HUES48 (cell line): ENCODE results near the gene SLC25A21.

Source experiments
- H3K27ac ChIP-seq: one replicate; pipeline ENCODE4 v1.7.0; 2013; ENCODE audit warnings: low read depth, low read length, inconsistent platforms
- H3K27me3 ChIP-seq: 2 replicates; pipeline ENCODE4 v1.6.1; 2013; ENCODE audit warnings: mild to moderate bottlenecking, low read length; ENCODE audit not compliant: control insufficient read depth, insufficient read depth
- H3K36me3 ChIP-seq: 2 replicates; pipeline ENCODE4 v1.6.1; 2013; ENCODE audit warnings: low read length; ENCODE audit not compliant: control insufficient read depth, insufficient read depth
- H3K4me1 ChIP-seq: 2 replicates; pipeline ENCODE4 v1.6.1; 2013; ENCODE audit warnings: mild to moderate bottlenecking, low read length; ENCODE audit not compliant: control insufficient read depth, insufficient read depth
- H3K4me3 ChIP-seq: 2 replicates; pipeline ENCODE4 v1.5.1; 2013; ENCODE audit warnings: mild to moderate bottlenecking, low read depth, low read length
- H3K9ac ChIP-seq: 2 replicates; pipeline ENCODE4 v1.6.1; 2013; ENCODE audit warnings: mild to moderate bottlenecking, low read depth, low read length, moderate library complexity
- H3K9me3 ChIP-seq: 2 replicates; pipeline ENCODE4 v1.6.1; 2013; ENCODE audit warnings: low read length; ENCODE audit not compliant: control insufficient read depth, insufficient read depth

Gene SLC25A21

GRCh38 chr14:36797634-36798033 is 374.8 kb downstream of the SLC25A21 start:
- Histone ChIP-seq H3K9me3 (no peaks in the 10 kb centered on the region), H3K27ac (no peak overlapping the region), H3K9ac (no peak overlapping the region), H3K27me3 (no peaks in the 10 kb centered on the region), H3K36me3 (no peaks in the 10 kb centered on the region), H3K4me1 (no peaks in the 10 kb centered on the region), H3K4me3 (no peak overlapping the region)

- H3K9me3 ChIP-seq: no peaks in the 10 kb centered on the region
- H3K4me1 ChIP-seq: no peaks in the 10 kb centered on the region
- no peaks in the 10 kb centered on the region for H3K27me3 ChIP-seq
- no peaks in the 10 kb centered on the region for H3K36me3 ChIP-seq
- H3K27ac ChIP-seq: no peak overlapping the region
- H3K9ac ChIP-seq: no peak overlapping the region
- no peak overlapping the region for H3K4me3 ChIP-seq
Measured at GRCh38 chr14:36791402-36791801, 381.0 kb downstream of the SLC25A21 start.

DNA sequence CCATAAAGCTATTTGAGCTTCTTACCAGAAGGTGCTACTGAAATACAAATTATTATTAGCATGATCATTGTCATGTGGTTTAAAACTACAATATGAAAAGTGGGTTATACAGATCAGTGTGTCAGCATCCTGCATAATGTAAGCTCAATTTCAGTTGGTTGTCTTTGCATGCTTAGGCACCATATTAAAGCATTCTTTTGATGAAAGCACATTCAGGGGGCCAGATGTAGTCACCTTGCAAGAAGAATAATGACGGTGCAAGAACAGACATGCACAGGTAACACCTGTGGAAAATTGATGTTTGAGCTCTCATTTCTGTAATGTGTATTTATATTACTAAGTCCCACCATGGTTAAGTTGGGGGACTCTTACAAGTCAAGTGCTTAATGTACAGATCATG is 386.9 kb downstream of the SLC25A21 start:
- H3K9ac ChIP-seq: no peak overlapping the region
- no peak overlapping the region for H3K27ac ChIP-seq
- no peaks in the 10 kb centered on the region for H3K36me3 ChIP-seq
- H3K9me3 ChIP-seq: peaks cover 5% of the 10 kb centered on the region; the same call in 1 of the 2 replicates
- H3K4me3 ChIP-seq: no peak overlapping the region
- no peaks in the 10 kb centered on the region for H3K4me1 ChIP-seq
- H3K27me3 ChIP-seq: no peaks in the 10 kb centered on the region

DNA sequence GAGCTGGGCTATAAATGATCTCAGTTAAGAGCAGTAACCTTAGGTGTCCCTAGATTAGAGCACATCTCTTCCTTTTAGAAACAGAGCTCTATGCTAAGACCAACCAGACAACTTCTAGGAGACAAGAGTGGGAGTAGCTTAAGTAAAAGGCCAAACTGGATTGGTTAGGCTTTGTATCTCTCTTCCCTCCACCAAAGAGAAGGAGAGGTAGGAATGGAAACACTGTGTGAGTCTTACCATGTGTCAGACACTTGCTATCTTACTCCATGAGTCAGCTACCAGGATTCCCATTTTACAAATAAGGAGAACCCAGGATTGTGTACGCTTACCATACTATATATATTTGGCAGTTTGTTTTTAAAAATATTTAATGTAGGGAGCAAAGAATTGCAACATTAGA is 387.9 kb downstream of the SLC25A21 start:
- H3K9ac ChIP-seq: no peak overlapping the region
- H3K9me3 ChIP-seq: peaks cover 5% of the 10 kb centered on the region; the same call in 1 of the 2 replicates
- no peak overlapping the region for H3K27ac ChIP-seq
- no peaks in the 10 kb centered on the region for H3K27me3 ChIP-seq
- H3K4me3 ChIP-seq: no peak overlapping the region
- H3K4me1 ChIP-seq: no peaks in the 10 kb centered on the region
- no peaks in the 10 kb centered on the region for H3K36me3 ChIP-seq

- H3K9ac ChIP-seq: no peak overlapping the region
- no peaks in the 10 kb centered on the region for H3K36me3 ChIP-seq
- no peak overlapping the region for H3K27ac ChIP-seq
- no peak overlapping the region for H3K4me3 ChIP-seq
- no peaks in the 10 kb centered on the region for H3K4me1 ChIP-seq
- peaks cover 5% of the 10 kb centered on the region; the same call in 1 of the 2 replicates for H3K9me3 ChIP-seq
- H3K27me3 ChIP-seq: no peaks in the 10 kb centered on the region
Measured at GRCh38 chr14:36781897-36782296, 390.5 kb downstream of the SLC25A21 start.

DNA sequence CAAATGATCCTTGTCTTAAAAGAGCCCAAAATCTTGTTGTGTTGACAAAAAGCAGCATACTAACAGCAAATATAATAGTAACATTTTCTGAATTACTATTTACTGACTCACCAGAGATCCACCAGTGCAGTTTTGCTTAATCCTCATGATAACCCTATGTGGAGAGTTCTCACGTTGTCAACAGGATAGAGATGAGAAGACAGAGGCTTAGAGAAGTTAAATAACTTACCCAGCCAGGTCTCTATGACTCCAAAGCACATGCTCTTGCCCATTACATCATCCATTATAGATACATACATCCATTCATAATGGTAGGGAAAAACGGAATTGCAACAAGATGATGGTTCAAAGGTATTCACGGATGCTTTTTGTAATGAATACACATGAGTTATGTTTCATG is 398.8 kb downstream of the SLC25A21 start:
- Histone ChIP-seq H3K27ac (no peak overlapping the region), H3K36me3 (no peaks in the 10 kb centered on the region), H3K4me3 (no peak overlapping the region), H3K9ac (no peak overlapping the region), H3K9me3 (no peaks in the 10 kb centered on the region), H3K4me1 (0 out of 2 replicates have a peak, but pooled peaks cover 4% of the 10 kb centered on the region), H3K27me3 (no peaks in the 10 kb centered on the region)

DNA sequence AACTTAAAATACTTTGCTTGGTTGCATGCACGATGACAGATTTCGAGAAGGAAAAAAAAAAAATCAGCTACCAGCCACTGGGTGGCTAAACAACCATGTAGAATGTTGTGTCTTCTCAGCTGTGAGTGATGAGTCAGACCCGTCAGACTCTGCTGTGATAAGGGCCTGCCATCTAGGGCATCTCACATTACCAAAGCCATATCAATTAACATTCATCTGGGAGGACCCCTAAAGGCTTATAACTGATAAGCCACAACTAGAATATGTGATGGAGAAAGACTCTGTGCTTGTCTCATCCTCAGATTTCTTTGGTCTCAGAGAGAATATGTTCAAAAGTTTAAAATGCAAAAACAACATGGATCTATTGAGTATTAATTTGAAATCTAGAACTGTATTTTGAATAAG is 399.3 kb downstream of the SLC25A21 start:
- no peak overlapping the region for H3K4me3 ChIP-seq
- H3K36me3 ChIP-seq: no peaks in the 10 kb centered on the region
- no peaks in the 10 kb centered on the region for H3K27me3 ChIP-seq
- 0 out of 2 replicates have a peak, but pooled peaks cover 4% of the 10 kb centered on the region for H3K4me1 ChIP-seq
- H3K9me3 ChIP-seq: no peaks in the 10 kb centered on the region
- H3K9ac ChIP-seq: no peak overlapping the region
- H3K27ac ChIP-seq: no peak overlapping the region

GRCh38 chr14:36771028-36771640 is 401.3 kb downstream of the SLC25A21 start:
- H3K36me3 ChIP-seq: no peaks in the 10 kb centered on the region
- no peak overlapping the region for H3K27ac ChIP-seq
- H3K4me1 ChIP-seq: peaks cover 15% of the 10 kb centered on the region
- no peak overlapping the region for H3K9ac ChIP-seq
- H3K4me3 ChIP-seq: no peak overlapping the region
- H3K27me3 ChIP-seq: no peaks in the 10 kb centered on the region
- H3K9me3 ChIP-seq: no peaks in the 10 kb centered on the region

DNA sequence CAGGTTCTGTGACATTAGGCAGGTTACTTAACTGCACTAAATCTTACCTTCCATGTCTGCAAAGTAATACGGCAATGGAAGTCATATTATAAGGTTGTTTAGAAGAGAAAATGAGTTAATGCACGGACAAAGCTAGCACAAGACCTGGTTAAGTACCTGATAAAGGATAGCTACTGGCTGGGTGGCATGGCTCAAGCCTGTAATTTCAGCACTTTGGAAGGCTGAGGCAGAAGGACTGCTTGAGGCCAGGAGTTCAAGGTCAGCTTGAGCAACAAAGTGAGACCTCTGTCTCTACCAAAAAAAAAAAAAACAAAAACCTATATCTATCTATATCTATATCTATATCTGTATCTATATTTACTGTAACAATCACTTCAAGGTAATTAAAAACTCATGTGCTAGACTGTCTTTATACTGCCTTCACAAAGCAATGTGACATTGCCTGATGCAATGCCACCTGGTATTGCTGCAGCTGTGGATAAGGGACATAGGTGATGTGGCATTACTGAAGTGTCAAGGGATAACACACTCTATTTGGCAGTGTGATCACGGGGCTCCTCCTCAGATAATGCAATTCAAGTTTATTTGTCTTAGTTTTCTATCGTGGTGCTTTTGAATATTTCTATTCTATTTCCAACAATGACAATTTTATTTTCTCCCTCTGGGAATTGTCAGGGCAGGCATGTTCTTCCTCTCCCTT is 403.6 kb downstream of the SLC25A21 start:
- Histone ChIP-seq H3K4me3 (no peak overlapping the region), H3K9ac (no peak overlapping the region), H3K27ac (no peak overlapping the region), H3K27me3 (no peaks in the 10 kb centered on the region), H3K4me1 (peaks cover 15% of the 10 kb centered on the region), H3K9me3 (no peaks in the 10 kb centered on the region), H3K36me3 (no peaks in the 10 kb centered on the region)

- Histone ChIP-seq H3K36me3 (no peaks in the 10 kb centered on the region), H3K9me3 (no peaks in the 10 kb centered on the region), H3K9ac (no peak overlapping the region), H3K27me3 (no peaks in the 10 kb centered on the region), H3K4me3 (no peak overlapping the region), H3K4me1 (peaks cover 14% of the 10 kb centered on the region), H3K27ac (peak overlapping the region; percentile 78)
Measured at GRCh38 chr14:36767603-36768281, 404.7 kb downstream of the SLC25A21 start.

DNA sequence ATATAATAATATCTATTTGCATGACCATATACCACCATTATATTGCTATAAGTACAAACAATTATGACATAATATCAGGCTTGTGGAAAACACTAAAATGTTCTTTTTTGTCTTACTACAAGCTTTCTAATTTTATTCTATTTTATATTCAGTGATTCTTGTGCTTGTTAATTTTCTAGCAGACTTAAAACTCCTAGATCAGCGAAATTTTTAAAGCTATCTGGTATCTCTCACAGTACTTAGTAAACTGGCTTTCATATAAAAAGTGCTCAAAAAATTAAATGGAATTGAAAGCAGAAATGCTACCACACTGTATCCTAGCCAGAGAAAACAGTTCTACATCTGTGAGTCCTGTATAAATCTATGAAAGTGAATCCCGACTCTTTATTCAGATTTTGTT is 405.4 kb downstream of the SLC25A21 start:
- peak overlapping the region; percentile 37 for H3K27ac ChIP-seq
- H3K4me1 ChIP-seq: peaks cover 14% of the 10 kb centered on the region
- H3K9ac ChIP-seq: no peak overlapping the region

More for the DNA sequence above, 405.4 kb downstream of the SLC25A21 start:
- H3K27me3 ChIP-seq: no peaks in the 10 kb centered on the region
- no peaks in the 10 kb centered on the region for H3K36me3 ChIP-seq
- no peaks in the 10 kb centered on the region for H3K9me3 ChIP-seq
- H3K4me3 ChIP-seq: no peak overlapping the region
